Parietal lobe (tissue), 1 donor: ENCODE measurements around the gene PROX1. TPM values are rescaled to one million over a fixed set of nuclear protein-coding genes. Genes with fewer than 3 reads are reported as not detected.

Experiments used
- total RNA-seq: library from RNA; depleted of rRNA; stranded (reverse); fragments of >200 nt; gene quantifications from one replicate; pipeline ENCODE4 v1.2.3, GENCODE V29; 2014

Gene PROX1, protein sequence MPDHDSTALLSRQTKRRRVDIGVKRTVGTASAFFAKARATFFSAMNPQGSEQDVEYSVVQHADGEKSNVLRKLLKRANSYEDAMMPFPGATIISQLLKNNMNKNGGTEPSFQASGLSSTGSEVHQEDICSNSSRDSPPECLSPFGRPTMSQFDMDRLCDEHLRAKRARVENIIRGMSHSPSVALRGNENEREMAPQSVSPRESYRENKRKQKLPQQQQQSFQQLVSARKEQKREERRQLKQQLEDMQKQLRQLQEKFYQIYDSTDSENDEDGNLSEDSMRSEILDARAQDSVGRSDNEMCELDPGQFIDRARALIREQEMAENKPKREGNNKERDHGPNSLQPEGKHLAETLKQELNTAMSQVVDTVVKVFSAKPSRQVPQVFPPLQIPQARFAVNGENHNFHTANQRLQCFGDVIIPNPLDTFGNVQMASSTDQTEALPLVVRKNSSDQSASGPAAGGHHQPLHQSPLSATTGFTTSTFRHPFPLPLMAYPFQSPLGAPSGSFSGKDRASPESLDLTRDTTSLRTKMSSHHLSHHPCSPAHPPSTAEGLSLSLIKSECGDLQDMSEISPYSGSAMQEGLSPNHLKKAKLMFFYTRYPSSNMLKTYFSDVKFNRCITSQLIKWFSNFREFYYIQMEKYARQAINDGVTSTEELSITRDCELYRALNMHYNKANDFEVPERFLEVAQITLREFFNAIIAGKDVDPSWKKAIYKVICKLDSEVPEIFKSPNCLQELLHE
- total RNA-seq, result 17.8 TPM

GRCh38 chr1:213987927-213988506, at the start of gene PROX1:
TSS of gene PROX1 (plus strand) at chr1:213987973. CDS start at chr1:213996536, 8,563 bp downstream.

